ENCODE measurements around the gene RACGAP1. TPM values are rescaled to one million over a fixed set of nuclear protein-coding genes. Genes with fewer than 3 reads are reported as not detected.

Gene RACGAP1
- total RNA-seq, 1 donor: 69.1 TPM

DNA sequence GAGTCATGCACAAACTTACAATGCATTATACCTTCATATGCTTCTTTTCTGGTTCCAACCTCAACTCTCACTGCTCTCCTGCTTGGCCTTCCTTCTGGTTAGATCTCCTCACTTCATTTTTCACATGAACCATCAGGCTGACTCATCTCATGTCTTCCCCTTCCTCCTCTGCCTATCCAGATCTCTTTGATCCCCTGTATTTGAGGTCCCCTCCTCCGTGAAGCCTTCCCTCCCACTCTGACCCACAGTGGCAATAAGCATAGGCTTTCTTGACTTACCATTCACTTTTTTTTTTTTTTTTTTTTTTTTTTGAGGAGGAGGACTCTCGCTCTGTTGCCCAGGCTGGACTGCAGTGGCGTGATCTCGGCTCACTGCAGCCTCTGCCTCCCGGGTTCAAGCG, 17.4 kb upstream of the RACGAP1 start:
- TF ChIP-seq, protein P1, sequence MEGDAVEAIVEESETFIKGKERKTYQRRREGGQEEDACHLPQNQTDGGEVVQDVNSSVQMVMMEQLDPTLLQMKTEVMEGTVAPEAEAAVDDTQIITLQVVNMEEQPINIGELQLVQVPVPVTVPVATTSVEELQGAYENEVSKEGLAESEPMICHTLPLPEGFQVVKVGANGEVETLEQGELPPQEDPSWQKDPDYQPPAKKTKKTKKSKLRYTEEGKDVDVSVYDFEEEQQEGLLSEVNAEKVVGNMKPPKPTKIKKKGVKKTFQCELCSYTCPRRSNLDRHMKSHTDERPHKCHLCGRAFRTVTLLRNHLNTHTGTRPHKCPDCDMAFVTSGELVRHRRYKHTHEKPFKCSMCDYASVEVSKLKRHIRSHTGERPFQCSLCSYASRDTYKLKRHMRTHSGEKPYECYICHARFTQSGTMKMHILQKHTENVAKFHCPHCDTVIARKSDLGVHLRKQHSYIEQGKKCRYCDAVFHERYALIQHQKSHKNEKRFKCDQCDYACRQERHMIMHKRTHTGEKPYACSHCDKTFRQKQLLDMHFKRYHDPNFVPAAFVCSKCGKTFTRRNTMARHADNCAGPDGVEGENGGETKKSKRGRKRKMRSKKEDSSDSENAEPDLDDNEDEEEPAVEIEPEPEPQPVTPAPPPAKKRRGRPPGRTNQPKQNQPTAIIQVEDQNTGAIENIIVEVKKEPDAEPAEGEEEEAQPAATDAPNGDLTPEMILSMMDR (IDR thresholded peaks at IDR 0.05; ENCODE audit: insufficient read depth, low read depth, low read length): no peak

DNA sequence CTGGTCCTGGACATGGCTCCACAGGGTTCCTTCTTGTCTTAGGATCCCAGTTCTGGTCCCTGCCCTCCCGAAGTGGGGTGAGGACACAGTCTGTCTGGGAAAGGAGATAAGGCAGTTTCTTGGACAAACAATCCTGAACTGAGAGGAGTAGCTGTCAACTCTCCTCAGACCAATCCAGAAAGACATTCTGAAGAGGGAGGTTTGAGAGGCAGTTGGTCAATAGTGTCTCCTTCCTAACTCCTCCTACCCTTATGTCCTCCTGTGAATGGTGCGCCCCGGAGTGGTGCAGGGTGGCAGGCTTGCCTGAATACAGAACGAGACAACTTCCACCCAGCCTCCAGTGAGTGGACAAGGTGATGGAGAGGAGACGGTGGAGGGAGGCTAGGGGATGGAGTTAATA, 16.7 kb upstream of the RACGAP1 start:
- DNase-seq (ENCODE audit: low read depth): no peak
- H3K4me3 ChIP-seq (ENCODE audit: low read depth, low read length): no peak overlapping the region
- TF ChIP-seq, protein P1 (IDR thresholded peaks at IDR 0.05; ENCODE audit: insufficient read depth, low read depth, low read length): no peak

More for the DNA sequence above, 17.4 kb upstream of the RACGAP1 start:
- no peak for DNase-seq (ENCODE audit: low read depth)
- H3K4me3 ChIP-seq (ENCODE audit: low read depth, low read length): no peak overlapping the region

DNA sequence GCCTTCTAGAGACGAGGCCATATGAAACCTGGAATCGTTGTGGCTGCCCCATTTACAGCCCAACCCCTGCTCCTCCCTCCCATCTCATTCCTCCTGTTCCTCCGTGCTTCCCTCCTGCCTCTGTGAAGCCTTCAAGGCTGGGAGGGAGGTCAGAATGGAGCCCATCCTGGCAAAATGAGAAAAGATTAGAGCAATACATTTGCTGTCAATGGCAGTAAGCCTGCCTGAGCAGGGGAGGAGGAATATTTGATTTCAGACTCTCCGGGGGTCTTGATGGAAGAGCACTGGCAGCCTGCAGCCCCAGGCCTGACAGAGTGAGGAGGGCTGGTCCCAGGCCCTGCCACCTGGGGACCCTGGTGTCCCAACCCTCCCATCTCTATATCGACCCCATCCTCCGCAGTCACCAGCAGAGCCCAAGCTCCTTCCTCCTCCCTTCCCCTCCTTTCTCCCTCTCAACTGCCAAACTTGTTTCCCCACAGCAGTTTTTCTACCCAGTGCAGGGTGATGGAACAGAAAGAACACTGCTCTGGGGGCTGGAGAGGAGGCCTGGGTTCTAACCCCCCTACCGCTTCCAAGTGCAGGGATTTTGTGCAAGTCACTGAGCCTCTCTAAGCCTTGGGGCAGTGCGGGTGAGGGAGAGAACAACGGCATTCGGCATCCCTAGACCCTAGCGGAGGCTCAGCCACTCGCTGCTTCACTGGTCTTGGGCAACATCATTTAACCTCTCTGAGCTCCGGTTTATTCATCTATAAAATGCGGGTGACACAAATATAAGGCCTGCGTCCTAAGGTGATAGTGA, 16.0 kb upstream of the RACGAP1 start:
- TF ChIP-seq, protein P1 (IDR thresholded peaks at IDR 0.05; ENCODE audit: insufficient read depth, low read depth, low read length): no peak
- no peak for DNase-seq (ENCODE audit: low read depth)
- no peak overlapping the region for H3K4me3 ChIP-seq (ENCODE audit: low read depth, low read length)

DNA sequence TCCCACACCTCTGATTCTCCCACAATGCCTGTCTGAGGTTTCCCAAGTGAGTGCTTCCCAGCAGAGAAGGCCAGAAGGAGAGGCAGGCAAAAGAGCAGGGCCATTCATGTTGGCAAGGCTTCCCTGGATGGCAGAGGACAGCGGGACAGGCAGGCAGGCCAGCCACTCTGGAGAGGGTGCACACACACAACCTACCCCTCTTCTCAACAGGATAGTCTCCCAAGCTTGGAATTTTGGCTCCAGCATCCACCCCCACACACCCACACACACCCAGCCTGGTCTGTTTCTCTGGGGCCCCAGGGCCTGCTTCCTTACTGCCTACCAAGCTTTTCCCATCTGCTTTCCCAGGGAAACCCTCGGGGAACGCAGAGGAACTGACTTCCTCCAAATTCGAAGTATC, 15.4 kb upstream of the RACGAP1 start:
- DNase-seq (ENCODE audit: low read depth): no peak
- TF ChIP-seq, protein P1 (IDR thresholded peaks at IDR 0.05; ENCODE audit: insufficient read depth, low read depth, low read length): no peak

DNA sequence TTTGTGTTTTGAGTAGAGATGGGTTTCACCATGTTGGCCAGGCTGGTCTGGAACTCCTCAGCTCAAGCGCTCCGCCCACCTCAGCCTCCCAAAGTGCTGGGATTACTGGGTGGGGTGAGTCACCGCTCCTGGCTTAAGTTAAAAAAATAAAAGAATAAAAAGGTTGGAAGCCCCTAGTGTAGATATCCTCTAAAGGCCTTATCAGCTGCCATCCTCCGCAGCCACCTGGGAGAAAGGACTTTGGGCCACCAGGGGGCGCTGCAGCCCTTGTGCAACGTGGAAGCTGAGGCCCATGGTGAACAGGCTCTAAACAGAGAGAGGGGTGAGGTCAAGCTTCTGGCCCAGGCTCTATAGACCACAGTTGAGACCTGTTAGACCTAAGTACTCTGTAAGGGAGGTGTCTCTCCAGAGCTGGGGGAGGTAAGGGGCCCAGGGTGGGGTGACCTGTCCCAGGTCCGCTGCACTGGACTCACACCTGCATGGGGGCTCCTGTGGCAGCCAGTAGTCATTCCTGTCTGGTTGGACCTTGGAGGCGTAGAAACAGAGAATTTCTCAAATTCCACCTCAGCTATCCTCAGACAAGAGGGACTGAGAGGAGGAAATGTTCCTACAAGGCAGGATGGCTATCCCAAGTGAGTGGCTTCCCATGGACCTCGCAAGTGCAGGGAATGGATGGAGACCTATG, 14.0 kb upstream of the RACGAP1 start:
- DNase-seq (ENCODE audit: low read depth): peak; percentile 90
- no peak overlapping the region for H3K4me3 ChIP-seq (ENCODE audit: low read depth, low read length)
- TF ChIP-seq, protein P1 (IDR thresholded peaks at IDR 0.05; ENCODE audit: insufficient read depth, low read depth, low read length): peak; percentile 92

More for the DNA sequence above, 15.4 kb upstream of the RACGAP1 start:
- H3K4me3 ChIP-seq (ENCODE audit: low read depth, low read length): no peak overlapping the region

DNA sequence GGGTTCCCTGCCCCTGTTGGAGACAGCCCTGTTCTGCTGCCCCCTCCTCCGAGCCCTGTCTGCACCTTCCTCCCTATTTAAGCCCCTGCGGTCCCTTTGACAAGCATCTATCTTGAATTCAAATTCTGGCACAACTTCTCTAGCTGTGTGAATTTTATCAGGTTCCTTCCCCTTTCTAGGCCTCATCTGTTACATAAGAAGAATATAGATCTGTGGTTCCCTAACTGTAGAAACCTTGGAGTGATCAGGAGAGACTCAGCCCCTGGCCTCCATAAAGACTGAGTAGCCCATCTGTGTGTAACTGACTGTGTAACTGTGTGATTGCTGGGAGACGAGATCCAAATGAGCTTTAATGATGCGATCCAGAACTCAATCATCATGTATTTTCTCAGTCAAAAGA, 13.0 kb upstream of the RACGAP1 start:
- DNase-seq (ENCODE audit: low read depth): no peak
- no peak overlapping the region for H3K4me3 ChIP-seq (ENCODE audit: low read depth, low read length)
- TF ChIP-seq, protein P1 (IDR thresholded peaks at IDR 0.05; ENCODE audit: insufficient read depth, low read depth, low read length): no peak
